ENCODE results near the gene MORF4L1.
"Not testable (repeated sequence)": the region's sequence is repeated elsewhere in the genome, so short reads cannot be mapped to it uniquely, and the experiment has no call there.

MORF4L1 gene

GRCh38 chr15:78872155-78872971 lies at the start of gene MORF4L1:
MORF4L1 (plus strand) TSS chr15:78872890; CDS start chr15:78873018, 128 bp downstream.
- DNase-seq (ENCODE audit: low read depth) = peak; percentile 97

GRCh38 chr15:78828920-78829319 lies 43.8 kb upstream of the MORF4L1 start:
- no peak for DNase-seq (ENCODE audit: low read depth)

DNA sequence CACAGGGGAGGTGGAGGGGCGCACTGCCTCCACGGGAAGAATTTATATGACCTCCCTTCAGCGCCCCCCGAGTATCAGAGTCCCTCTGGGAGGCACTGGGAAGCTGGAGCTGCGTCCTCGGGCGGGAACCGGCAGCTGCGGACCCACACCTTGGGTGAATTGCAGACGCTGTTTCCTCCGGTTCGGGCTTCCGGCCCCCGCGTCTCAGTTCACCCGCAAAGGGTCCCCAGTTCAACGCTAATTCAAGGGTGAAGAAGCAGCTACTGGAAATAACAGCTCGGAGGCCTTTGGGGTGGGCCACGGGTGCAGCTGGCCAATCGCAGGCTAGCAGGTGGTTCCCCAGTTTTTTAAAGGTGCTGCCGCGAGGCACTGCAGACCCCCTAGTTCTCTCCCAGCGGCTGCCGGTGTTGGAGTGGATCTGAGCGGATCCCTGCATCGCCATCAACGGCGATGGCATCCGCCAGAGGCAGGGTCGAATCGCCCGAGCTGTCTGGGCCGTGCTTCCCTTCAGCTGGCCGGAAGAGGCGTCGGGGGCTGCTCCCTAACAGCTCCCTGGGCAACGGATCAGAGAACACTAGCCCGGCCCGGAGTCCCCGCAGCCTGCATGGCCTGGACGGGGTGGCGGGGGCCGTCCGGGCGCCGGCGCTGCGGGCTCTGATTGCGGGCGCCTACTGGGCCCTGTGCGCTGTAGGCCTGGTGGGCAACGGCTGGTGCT lies 42.0 kb upstream of the MORF4L1 start:
- DNase-seq (ENCODE audit: low read depth) = no peak

DNA sequence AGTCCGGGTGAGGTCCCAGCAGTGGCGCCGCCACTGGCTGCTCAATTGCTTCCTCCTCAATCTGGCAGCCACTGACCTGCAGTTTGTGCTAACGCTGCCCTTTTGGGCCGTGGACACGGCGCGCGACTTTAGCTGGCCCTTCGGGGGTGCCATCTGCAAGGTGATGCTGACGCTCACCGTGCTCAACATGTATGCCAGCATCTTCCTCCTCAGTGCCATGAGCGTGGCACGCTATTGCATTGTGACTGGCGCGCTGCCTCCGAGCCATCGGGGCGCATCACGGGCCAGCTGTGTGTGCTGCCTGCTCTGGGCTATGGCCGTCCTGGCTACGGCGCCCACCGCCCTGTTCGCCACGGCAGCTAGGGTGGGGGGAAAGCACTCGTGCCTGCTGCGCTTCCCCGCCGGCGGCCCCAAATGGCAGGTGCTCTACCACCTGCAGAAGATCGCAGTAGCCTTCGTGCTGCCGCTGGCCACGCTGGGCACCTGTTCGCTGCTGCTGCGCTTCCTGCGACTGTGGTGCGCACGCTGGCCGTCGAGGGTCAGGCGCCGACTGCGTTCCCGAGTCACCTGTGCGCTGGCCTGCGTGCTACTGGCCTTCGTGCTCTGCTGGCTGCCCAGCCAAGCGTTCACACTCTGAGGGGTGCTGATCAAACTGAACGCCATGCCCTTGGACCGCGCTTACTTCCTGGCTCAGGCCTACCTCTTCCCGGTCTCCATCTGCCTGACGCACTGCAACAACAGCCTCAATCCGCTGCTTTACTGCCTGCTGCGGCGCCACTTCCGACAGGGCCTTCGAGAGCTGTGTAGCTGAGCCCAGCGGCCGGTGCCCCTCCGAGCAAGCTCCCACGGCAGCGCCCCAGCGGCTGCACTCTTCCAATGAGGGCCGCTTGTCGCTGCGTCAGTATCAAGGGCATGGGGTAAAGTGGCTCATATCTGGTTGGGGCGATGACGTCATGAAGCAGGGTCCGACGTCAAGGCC lies 41.2 kb upstream of the MORF4L1 start:
- DNase-seq (ENCODE audit: low read depth) = no peak

DNA sequence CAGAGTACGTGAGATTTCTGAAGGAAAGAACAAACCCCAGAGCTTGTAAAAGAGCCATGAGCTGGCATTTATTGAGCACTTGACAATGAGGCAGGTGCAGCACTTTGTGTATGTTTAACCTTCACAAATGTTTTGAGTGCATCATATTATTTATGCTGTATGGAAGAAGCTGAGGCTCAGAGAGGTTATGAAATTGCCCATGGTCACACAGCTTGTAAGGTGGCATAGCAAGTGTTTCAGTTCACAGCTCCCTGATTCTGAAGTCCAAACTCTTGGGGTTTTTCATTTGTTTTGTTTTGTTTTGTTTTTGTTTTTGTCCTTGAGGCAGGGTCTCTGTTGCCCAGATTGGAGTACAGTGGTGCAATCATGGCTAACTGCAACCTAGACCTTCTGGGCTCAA lies 36.4 kb upstream of the MORF4L1 start:
- no peak for DNase-seq (ENCODE audit: low read depth)

DNA sequence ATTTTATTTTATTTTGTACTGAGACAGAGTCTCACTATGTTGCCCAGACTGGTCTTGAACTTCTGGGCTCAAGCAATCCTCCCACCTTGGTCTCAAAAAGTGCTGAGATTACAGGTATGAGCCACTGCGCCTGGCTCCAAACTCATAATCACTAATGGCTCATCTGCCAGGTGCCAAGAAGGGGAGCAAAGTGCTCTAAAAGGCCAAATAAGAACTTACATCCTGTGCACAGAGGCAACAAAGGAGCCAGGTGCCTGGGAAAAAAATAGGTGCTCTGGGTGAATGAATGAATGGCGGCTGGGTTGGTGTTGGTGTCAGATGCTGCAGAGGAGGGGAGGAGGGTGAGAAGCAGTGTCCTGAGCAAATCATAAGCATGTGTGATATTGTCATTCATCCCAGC lies 35.6 kb upstream of the MORF4L1 start:
- DNase-seq (ENCODE audit: low read depth) = no peak

DNA sequence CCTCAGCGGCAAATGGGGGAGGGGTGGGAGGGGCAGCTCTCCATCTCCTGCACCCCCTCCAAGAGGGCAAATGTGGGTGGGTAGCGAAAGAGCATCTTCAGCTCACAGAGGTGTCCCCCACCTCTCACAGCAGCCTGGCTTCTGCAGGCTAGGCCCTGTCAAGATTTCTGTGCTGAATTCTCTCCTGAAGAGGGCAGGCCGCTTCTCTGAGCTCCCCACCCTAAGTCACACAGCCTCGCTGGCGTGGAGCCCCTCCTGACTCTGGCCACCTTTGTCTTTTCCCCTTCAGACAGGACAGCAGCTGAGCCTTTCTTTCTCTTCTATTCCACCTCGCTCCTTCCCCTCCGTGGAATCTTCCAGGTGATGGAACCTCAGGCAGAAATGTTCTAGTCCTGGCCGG lies 35.1 kb upstream of the MORF4L1 start:
- no peak for DNase-seq (ENCODE audit: low read depth)

DNA sequence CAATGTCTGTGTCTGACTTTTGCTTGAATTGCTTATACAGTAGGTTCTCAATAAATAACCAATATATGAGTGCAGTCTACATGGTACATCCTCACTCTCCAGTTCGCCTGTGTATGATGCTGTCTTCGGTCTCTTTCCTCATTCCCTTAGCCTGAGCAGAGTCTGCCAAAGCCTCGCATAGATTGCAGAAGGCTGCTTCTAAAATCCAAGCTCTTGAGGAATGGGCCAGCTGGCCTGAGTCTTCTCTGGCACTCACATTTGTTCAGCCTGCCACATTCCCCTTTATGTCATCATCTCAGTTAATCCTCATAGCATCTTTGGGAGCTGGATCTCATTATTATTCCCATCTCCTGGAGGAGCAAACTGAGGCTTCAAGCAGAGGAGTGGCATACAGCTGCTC lies 34.2 kb upstream of the MORF4L1 start:
- no peak for DNase-seq (ENCODE audit: low read depth)

DNA sequence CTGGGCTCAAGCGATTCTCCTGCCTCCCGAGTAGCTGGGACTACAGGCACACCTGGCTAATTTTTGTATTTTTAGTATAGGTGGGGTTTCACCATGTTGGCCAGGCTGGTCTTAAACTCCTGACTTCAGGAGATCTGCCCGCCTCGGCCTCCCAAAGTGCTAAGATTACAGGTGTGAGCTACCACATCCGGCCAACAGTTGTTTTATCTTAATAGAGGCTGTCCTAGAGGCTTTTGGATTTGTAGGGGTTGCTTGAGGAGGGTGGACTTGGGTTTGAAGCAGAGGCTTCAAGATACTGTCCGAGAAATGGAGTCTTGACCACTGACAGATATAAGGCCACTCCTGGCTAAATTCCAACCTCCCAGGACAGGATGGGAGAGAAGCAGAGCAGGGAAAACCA lies 33.5 kb upstream of the MORF4L1 start:
- DNase-seq (ENCODE audit: low read depth) = not testable (repeated sequence)

DNA sequence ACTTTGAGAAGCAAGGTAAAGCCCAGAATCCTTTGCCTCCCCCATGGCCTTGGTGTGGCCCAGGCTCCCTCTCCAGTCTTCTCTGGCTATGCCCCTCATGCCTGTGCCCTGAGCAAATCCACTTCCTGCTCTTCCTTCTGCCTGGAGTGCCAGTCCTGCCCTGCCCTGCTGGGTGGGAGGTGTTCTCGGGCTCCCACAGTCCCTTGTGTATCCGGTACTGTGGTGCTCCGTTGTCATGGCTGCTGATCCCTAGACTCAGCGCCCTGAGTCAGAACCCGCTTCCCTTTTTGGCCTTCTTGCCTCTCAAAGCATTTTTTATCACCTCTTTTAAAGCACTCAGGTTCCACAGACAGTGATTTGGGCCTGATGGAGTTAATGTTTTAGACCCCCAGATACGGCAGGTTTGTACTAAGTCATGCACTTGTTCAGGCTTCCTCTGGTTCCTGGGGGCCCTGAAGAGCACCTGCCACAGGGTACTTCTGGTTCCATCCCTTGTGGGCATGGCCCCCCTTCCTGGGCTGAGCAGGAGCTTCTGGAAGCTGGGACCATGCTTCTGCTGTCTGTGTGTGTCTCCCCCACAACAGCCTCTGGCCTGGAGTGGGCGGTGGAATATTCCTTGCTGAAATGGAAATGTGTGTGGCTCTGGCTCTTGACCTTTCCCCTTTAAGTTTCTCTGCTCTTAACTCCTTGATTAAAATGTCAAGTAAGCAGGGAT lies 31.9 kb upstream of the MORF4L1 start:
- no peak for DNase-seq (ENCODE audit: low read depth)

- DNase-seq (ENCODE audit: low read depth) = no peak
These were observed 31.3 kb upstream of the MORF4L1 start for GRCh38 chr15:78841376-78841706.

DNA sequence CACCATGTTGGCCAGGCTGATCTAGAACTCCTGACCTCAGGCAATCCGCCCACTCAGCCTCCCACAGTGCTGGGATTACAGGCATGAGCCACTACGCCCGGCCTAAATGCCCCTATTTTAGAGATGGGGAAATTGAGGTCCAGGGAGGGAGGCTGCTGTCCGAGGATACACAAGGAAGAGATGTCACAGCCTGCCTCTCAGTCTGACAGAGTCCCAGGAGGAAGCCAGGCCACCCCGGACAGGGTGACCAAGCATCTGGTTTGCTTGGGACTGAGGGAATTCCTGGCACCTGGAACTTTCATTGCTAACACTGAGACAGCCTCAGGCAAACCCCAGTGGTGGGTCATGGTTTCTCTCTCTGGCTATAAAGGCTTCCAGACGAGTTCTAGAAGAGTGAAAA lies 30.8 kb upstream of the MORF4L1 start:
- DNase-seq (ENCODE audit: low read depth) = no peak

GRCh38 chr15:78842519-78842918 lies 30.2 kb upstream of the MORF4L1 start:
- no peak for DNase-seq (ENCODE audit: low read depth)

DNA sequence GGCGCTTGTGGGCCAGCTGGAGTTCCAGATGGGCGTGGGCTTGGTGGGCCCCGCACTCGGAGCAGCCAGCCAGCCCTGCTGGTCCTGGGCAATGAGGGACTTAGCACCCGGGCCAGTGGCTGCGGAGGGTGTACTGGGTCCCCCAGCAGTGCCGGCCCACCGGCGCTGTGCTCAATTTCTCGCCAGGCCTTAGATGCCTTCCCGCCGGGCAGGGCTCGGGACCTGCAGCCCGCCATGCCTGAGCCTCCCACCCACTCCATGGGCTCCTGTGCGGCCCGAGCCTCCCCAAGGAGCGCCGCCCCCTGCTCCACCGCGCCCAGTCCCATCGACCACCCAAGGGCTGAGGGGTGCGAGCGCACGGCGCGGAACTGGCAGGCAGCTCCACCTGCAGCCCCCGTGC lies 25.8 kb upstream of the MORF4L1 start:
- not testable (repeated sequence) for DNase-seq (ENCODE audit: low read depth)

- not testable (repeated sequence) for DNase-seq (ENCODE audit: low read depth)
These were observed 25.2 kb upstream of the MORF4L1 start for GRCh38 chr15:78847387-78847906.

DNA sequence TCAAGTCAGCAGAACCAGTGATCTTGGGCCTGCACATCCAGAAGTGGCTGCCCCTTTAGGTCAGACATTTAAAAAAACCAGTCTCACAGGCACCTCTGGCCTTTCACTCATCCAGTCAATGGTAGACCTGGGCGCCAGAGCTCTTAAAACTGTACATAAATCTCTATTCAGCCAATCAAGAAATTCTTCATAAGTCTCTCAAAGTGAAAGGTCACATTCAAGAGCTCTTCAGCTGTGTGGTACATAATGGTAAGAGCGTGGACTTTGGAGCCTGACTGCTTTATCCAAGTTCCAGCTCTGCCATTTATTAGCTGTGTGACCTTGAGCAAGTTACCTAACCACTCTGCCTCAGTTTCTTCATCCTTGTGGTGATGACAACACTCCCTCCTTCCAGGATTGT lies 22.3 kb upstream of the MORF4L1 start:
- DNase-seq (ENCODE audit: low read depth) = no peak

DNA sequence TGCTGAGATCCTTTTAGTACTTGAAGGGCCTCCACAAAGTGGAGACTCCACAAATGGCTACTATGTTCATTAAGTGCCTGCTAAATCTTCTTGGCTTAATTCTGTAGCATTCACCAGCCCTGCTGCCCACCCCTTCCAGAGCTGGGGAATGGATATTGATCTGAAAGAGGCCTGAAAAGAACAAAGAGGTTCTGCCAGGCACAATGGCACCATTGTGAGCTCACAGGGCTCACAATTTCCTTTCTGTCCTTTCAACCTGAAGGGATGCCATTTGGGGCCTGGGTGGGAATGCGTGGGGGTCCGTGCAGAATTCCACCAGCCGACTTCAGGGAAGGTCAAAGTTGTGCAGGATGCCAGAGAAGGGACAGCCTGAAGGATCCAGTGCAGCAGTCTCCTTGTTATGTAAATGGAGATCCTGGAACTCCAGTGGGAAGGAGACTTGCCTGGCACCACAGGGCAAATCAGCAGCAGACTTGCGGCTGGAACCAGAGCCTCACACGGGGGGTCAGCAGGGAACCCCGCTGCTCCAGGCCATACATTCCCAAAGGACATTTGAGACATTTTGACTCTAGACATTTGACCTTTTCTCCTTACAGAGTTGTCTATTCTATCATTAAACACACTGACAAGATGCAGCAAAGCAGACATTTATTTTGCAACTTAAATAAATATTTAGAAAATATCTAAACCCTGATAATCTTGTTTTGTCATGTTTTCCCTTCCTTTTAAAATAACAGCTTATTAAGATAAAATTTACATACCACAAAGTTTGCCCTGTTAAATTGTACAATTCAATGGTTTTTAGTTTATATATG lies 21.5 kb upstream of the MORF4L1 start:
- DNase-seq (ENCODE audit: low read depth) = no peak

DNA sequence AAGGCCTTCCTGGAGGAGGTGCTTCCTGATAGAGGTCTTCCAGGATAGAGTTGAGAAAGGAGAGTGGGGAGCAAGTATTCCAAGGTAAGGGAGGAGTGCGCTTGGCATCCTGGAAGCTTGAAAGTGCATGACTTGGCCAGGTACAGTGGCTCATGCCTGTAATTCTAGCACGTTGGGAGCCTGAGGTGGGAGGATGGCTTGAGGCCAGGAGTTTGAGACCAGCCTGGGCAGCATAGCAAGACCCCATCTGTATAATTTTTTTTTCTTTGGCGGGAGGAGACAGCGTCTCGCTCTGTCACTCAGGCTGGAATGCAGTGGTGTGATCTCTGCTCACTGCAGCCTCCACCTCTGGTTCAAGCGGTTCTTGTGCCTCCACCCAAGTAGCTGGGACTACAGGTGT lies 19.2 kb upstream of the MORF4L1 start:
- DNase-seq (ENCODE audit: low read depth) = no peak

DNA sequence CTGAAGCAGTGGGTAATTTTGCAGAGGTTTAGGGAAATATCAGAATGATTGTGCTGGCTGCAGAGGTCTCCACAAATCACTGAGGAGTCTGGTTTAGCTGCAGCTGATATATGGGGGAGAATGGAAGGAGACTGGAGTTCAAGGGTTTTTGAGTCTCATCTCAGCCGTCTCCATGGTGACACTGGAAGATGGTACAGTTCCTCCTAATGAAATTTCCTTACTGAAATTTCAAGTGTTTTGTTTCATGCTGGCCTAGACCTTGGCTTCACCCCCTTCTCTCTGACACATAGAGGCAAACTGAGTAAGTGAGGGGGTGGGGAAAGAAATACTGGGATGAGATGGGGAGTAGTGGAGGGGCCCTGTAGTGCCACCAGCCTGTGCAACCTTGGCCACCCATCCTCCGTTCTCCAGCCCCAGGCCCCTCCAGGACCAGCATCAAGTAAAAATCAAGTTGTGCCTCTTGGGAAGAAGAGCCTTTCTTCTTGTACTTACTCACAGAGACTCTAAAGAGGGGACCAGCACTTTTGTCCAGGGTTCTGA lies 17.8 kb upstream of the MORF4L1 start:
- DNase-seq (ENCODE audit: low read depth) = no peak

DNA sequence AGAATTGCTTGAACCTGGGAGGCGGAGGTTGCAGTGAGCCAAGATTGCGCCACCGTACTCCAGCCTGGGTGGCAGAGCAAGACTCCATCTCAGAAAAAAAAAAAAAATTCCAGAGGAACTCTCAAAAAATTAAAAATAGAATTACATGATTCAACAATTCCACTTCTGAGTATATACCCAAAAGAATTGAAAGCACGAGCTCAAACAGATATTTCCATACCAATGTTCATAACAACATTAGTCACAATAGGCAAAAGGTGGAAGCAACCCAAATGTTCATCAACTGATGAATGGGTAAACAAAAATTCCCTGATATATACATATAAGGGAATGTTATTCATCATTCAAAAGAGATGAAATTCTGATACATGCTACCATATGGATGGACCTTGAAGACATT lies 16.9 kb upstream of the MORF4L1 start:
- DNase-seq (ENCODE audit: low read depth) = no peak
